ENCODE measurements around the gene CFAP57. TPM values are rescaled to one million over a fixed set of nuclear protein-coding genes. Genes with fewer than 3 reads are reported as not detected.

The CFAP57 gene
- total and polyA plus RNA-seq, 2 donors (not counting 1 experiment from before 2014, with no cell fraction given) = 0.07 to 0.44 TPM

DNA sequence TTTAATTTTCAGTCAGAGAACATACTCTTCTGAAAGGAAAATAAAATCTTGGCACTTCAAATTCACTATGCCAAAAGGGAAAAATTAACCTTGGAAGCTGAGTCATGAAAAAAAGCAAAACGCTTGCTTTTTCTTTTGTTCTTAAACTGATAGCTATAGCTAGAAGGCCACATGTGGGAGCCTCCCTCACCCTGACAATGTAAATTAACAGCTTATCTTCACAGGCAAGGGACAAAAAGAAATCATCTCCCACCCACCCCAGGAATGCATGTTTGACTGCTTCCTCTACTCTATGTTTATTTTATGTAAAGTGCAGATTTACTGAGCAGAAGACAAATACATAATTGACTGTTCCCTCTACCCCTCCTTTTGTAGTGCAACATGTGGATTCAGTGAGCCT is 38.1 kb upstream of the CFAP57 start:
- Histone ChIP-seq H3K27me3 (replicated peaks in 1 of 4; ENCODE audit: control extremely low read depth in 1 of 4, control insufficient read depth in 3 of 4, insufficient read depth in 4 of 4, low read length in 3 of 4) (peaks cover 0 to 17% (median 8%) of the 10 kb centered on the region in 4 experiments), H3K9ac (ENCODE audit: low read length) (no peak overlapping the region), H4K20me1 (ENCODE audit: control insufficient read depth, insufficient read depth, low read length, poor library complexity, severe bottlenecking) (no peaks in the 10 kb centered on the region), H3K4me1 (ENCODE audit: control insufficient read depth in 2 of 2, insufficient read depth in 2 of 2, low read length in 2 of 2) (no peaks in the 10 kb centered on the region), H3K27ac (ENCODE audit: low read length in 2 of 2) (no peak overlapping the region), H3K4me2 (replicated peaks; ENCODE audit: low read depth, low read length, poor library complexity, severe bottlenecking) (no peak overlapping the region), H3K36me3 (replicated peaks in 1 of 2; ENCODE audit: control extremely low read depth in 1 of 2, control insufficient read depth in 1 of 2, extremely low read depth in 1 of 2, insufficient read depth in 2 of 2, low read length in 1 of 2) (no peaks in the 10 kb centered on the region), H3K79me2 (ENCODE audit: control insufficient read depth, insufficient read depth, low read length) (no peaks in the 10 kb centered on the region), H3K4me3 (ENCODE audit: control extremely low read depth in 1 of 5, extremely low read depth in 1 of 5, insufficient read depth in 1 of 5, low read depth in 2 of 5, low read length in 4 of 5) (no peak overlapping the region), H2AFZ (ENCODE audit: insufficient read depth, low read depth, low read length, poor library complexity, severe bottlenecking) (no peak overlapping the region), H3K9me3 (ENCODE audit: control extremely low read depth in 1 of 3, control insufficient read depth in 2 of 3, insufficient read depth in 1 of 3, low read length in 2 of 3) (peaks cover 0 to 3% (median 0%) of the 10 kb centered on the region in 3 donors)
- no peak overlapping the region for H3K4me3 Mint-ChIP-seq
- WGBS (ENCODE audit: insufficient coverage) = no CpG with 5 or more reads among the region's 1 CpG
- no peaks in the 10 kb centered on the region for H3K9me3 Mint-ChIP-seq (ENCODE audit: insufficient read depth)
- DNase-seq (no peak), ATAC-seq (ENCODE audit: low read depth) (no peak)
- TF ChIP-seq, protein P1, sequence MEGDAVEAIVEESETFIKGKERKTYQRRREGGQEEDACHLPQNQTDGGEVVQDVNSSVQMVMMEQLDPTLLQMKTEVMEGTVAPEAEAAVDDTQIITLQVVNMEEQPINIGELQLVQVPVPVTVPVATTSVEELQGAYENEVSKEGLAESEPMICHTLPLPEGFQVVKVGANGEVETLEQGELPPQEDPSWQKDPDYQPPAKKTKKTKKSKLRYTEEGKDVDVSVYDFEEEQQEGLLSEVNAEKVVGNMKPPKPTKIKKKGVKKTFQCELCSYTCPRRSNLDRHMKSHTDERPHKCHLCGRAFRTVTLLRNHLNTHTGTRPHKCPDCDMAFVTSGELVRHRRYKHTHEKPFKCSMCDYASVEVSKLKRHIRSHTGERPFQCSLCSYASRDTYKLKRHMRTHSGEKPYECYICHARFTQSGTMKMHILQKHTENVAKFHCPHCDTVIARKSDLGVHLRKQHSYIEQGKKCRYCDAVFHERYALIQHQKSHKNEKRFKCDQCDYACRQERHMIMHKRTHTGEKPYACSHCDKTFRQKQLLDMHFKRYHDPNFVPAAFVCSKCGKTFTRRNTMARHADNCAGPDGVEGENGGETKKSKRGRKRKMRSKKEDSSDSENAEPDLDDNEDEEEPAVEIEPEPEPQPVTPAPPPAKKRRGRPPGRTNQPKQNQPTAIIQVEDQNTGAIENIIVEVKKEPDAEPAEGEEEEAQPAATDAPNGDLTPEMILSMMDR (IDR thresholded peaks at IDR 0.05) = no peak
- TF ChIP-seq EZH2 (IDR thresholded peaks at IDR 0.05; ENCODE audit: borderline replicate concordance, insufficient read depth, low read depth, low read length, poor library complexity, severe bottlenecking) = no peak
- POLR2A ChIA-PET = no interaction called here
- H3K4me1 Mint-ChIP-seq = no peaks in the 10 kb centered on the region
- H3K27me3 Mint-ChIP-seq = peaks cover 44% of the 10 kb centered on the region
- H3K27ac Mint-ChIP-seq = no peak overlapping the region
- CTCF ChIA-PET = no interaction called here
- intact Hi-C loops (cut with micrococcal nuclease) = no loop called here

DNA sequence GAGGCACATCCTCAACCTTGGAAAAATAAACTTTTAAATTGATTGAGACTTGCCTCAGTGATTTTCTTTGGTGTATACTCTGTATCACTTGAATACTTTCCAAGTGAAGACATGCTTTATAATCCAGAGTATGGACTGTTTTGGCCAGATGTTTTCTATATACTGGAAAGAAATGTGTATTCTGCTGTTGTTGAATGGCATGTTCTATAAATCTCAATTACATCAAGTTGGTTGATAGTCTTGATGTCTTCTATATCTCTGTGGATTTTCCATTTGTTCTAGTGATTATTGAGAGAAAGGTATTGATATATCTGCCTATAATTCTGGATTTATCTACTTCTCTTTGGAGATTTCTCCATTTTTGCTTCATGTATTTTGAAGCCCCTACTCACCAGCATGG is 37.5 kb upstream of the CFAP57 start:
- Histone ChIP-seq H3K4me3 (ENCODE audit: control extremely low read depth in 1 of 5, extremely low read depth in 1 of 5, insufficient read depth in 1 of 5, low read depth in 2 of 5, low read length in 4 of 5) (no peak overlapping the region), H3K79me2 (ENCODE audit: control insufficient read depth, insufficient read depth, low read length) (no peaks in the 10 kb centered on the region), H4K20me1 (ENCODE audit: control insufficient read depth, insufficient read depth, low read length, poor library complexity, severe bottlenecking) (no peaks in the 10 kb centered on the region), H3K9ac (ENCODE audit: low read length) (no peak overlapping the region), H3K27me3 (replicated peaks in 1 of 4; ENCODE audit: control extremely low read depth in 1 of 4, control insufficient read depth in 3 of 4, insufficient read depth in 4 of 4, low read length in 3 of 4) (peaks cover 0 to 12% (median 8%) of the 10 kb centered on the region in 4 experiments), H3K4me1 (ENCODE audit: control insufficient read depth in 2 of 2, insufficient read depth in 2 of 2, low read length in 2 of 2) (no peaks in the 10 kb centered on the region), H3K9me3 (ENCODE audit: control extremely low read depth in 1 of 3, control insufficient read depth in 2 of 3, insufficient read depth in 1 of 3, low read length in 2 of 3) (peaks cover 0 to 5% (median 0%) of the 10 kb centered on the region in 3 donors), H3K27ac (ENCODE audit: low read length in 2 of 2) (no peak overlapping the region), H3K4me2 (replicated peaks; ENCODE audit: low read depth, low read length, poor library complexity, severe bottlenecking) (no peak overlapping the region), H2AFZ (ENCODE audit: insufficient read depth, low read depth, low read length, poor library complexity, severe bottlenecking) (no peak overlapping the region), H3K36me3 (replicated peaks in 1 of 2; ENCODE audit: control extremely low read depth in 1 of 2, control insufficient read depth in 1 of 2, extremely low read depth in 1 of 2, insufficient read depth in 2 of 2, low read length in 1 of 2) (no peaks in the 10 kb centered on the region)
- Mint-ChIP-seq H3K27ac (no peak overlapping the region), H3K4me1 (no peaks in the 10 kb centered on the region), H3K27me3 (peaks cover 48% of the 10 kb centered on the region), H3K4me3 (no peak overlapping the region), H3K9me3 (ENCODE audit: insufficient read depth) (peaks cover 4% of the 10 kb centered on the region)
- POLR2A ChIA-PET = no interaction called here
- intact Hi-C loops (cut with micrococcal nuclease) = no loop called here
- DNase-seq = no peak
- TF ChIP-seq, protein P1 (IDR thresholded peaks at IDR 0.05) = no peak
- TF ChIP-seq EZH2 (IDR thresholded peaks at IDR 0.05; ENCODE audit: borderline replicate concordance, insufficient read depth, low read depth, low read length, poor library complexity, severe bottlenecking) = no peak
- ATAC-seq (ENCODE audit: low read depth) = no peak
- CTCF ChIA-PET = no interaction called here
